Measurements from ENCODE around the gene AQP12B. TPM values are rescaled to one million over a fixed set of nuclear protein-coding genes. Genes with fewer than 3 reads are reported as not detected.

AQP12B gene
- total RNA-seq, 2 donors from 2014 or later: not detected

DNA sequence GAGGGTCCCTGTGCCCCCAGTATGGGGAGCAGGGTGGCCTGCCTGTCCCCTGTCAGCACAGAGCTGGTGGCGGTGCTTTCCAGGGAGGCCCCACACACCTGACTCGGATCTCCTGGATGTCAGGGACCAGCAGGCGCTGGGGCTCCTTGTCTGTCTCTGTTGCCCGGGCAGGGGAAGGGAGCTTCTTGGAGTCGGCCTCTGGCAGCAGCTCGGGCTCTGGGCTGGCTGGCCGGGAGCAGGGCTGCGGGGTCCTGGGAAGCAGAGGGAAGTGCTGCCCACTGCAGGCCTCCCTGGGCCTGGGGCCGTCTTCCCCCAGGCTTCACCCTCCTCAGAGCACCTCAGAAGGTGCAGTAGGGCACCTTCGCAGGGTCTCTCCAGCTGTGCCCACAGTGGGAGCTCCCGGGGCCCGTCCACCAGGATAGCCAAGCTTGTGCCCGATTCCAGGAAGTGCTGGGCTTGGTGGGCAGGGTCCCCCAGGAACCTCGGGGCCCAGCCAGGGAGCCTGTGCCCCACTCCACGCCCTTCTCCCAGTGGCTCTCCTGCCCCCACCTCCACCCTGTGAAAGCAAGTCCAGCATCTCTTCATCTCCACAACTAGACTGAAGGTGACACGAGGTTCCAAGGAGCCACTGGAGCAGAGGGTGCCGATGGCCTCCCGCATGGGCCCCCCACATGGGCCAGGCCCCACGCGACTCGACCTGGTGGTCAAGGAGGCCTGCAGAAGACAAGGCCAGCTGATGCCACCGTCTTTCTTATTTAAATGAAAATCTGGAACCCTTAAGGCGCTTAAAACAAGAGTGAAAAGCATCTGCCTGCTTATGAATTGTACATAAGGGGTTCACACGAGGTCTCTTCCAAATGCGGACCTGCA lies 37.2 kb upstream of the AQP12B start:
- ATAC-seq: no peak
- DNase-seq: no peak
- intact Hi-C loops (cut with DNase I): no loop called here

DNA sequence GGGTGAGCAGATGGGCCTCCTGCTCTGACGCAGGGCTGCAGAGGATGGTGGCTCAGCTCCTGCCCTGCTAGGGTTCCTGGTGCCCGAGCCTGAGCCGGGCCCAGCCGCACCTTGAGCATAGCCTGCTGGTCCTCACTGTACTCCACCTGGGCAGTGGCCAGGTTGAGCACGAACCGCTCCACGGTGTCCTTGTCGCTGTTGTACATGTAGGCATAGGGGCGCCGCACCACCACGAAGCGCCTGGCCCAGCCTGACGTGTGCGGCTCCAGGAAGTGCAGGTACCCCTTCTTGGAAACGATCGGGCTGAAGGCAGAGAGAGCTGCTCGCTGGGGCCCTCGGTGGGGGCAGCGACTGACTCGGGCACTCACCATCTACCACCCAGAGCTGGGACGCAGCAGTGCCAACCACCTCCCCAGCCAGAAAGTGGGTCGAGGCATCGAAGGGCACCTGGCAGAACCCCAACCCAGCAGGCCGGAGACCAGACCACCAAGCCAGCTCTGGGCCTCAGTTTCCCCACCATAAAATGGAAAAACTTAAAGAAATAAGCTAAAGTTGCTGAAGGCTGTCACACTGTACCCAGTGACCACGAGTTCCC lies 36.3 kb upstream of the AQP12B start:
- ATAC-seq (no peak), DNase-seq (no peak)
- intact Hi-C loops (cut with DNase I): no loop called here

DNA sequence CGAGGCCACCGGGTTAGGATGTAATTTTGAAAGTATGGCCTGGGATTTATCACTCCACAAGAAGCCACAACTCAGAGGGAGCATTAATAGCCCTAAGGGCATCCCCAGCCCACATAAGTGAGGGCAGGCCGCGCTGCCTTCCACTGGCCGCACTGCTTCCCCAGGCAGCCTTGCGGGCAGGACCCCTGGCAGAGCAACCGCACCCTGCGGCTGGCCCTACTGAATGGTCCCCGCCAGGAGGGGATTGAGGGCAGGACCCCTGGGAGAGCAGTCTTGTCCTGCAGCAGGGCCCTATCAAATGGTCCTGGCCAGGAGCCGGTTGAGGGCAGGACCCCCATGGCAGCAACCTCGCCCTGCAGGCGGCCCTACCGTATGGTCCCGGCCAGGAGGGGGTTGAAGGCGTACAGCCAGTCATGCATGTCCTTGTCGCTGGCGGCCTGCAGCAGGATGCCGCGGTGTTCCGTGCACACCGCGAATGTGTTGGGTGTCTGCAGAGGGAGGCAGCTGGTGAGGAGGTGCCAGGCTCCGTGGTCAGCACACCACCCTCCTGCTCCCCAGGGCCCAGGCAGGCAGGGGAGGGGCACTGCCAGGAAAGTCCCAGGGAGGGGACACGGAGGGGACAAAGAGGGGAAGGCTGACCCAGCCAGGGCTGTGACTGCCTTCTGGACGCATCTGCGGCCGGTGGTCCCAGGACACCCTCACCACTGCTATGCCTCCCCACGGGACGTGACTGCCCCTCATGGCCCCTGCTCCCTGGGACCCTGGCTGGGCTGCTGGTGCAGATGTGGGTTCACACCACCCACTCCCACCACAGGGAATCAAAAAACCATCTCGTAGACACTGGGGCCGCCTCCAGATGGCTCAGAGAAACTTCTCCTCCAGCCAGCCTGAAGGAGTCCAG lies 35.2 kb upstream of the AQP12B start:
- intact Hi-C loops (cut with DNase I): no loop called here
- ATAC-seq (no peak), DNase-seq (no peak)

DNA sequence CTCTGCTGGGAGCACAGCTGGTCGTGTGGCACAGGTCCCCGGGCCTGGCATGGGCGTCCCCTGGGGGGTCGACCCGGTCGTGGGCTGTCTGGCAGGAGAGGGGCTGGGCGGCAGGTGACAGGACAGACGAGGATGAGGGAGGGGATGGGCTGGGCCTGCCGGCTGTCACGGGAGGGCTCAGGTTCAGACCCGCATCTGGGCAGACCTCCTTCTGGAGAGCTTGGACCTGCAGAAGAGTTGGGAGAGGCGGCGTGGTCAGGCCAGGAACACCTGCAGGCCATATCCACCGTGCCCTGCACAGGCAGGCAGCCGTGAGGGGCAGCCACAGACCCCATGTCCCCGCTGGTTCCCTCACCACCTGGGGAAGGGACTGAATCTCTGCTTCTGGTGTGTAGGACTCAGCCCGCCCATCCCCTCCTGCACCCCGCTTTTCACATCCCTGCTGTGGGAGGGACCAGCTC lies 34.5 kb upstream of the AQP12B start:
- DNase-seq (no peak), ATAC-seq (no peak)
- intact Hi-C loops (cut with DNase I): no loop called here

DNA sequence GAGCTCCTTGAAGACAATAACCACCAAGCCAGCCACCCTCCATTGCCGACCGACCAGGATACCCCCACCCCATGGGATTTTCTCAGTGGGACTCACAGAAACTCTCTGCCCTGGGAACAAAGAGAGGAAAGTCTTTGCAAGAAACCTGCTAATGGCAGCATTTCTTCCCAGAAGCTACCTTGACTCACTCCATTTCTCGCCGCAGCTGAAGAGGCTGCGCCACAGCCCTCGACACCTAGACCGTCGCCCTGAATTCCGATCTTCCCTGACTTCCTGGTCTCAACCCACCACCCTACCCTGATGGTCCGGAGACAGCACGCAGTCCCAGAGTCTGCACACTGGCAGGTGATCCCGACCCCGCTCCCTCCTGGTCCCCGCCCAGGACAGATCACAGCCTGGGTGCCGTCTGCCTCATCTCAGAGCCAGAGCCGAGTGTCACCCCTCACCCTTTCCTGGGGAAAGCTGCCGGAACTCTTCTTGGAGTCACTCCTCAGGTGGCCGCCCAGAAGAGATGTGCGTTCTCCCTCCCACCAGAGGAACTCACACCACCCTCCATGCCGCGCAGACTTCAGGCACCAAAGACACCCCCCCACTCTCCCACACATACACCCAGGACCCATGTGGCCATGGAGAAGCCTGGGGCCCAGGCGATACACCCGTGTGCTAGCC lies 33.6 kb upstream of the AQP12B start:
- DNase-seq: no peak
- ATAC-seq: no peak
- intact Hi-C loops (cut with DNase I): no loop called here

DNA sequence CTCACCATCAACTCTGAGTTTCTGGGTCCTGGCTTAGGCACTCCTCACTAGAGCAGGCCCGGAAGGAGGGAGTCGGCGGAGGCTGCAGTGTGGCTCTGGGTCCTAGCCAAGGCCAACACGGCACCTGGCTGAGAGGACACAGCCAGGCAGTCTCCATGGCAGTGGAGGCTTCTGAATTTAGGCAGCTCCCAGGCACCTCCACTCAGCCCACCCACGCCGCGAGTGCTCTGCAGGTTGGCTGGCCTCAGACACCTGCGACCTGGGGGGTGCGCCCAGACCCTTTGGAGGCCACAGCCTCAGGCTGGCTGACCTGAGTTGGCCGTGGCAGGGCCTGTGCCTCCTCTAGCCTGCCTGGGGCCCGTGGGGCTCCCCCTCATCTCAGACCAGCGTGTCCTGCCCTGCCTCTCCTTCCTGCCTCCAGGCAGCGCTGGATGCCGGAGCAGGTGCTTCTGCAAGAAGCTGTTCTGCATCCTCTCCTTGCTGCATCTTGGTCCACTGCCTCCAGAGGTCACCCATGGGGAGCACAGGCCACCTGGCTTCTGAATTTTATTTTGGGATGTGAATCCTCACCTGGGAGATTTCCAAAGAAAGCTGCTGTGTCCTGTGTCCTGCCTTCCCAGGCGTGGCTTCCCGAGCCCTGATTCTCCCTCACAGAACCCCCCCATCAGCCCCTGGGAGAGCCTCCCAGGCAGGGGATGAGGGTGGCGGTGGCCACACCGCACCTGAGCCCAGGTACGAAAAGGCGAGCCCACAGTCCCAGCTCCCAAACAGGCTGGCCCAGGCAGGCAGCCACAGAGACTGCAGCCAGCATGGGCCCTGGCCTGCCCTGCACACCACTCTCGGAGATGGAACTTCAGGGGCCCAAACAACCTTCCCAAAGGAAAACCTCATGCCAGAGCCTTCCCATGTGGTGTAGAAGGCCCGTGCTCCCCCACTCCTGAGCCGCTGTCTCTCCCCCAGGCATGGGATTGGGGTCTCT lies 32.4 kb upstream of the AQP12B start:
- no peak for DNase-seq
- intact Hi-C loops (cut with DNase I): no loop called here

GRCh38 chr2:240713928-240714746 lies 31.5 kb upstream of the AQP12B start:
- intact Hi-C loops (cut with DNase I): no loop called here
- DNase-seq (no peak), ATAC-seq (peak in 1 of 2 donors; percentile 31)

More for the DNA sequence above, 32.4 kb upstream of the AQP12B start:
- ATAC-seq: peak in 1 of 2 donors; percentile 12

DNA sequence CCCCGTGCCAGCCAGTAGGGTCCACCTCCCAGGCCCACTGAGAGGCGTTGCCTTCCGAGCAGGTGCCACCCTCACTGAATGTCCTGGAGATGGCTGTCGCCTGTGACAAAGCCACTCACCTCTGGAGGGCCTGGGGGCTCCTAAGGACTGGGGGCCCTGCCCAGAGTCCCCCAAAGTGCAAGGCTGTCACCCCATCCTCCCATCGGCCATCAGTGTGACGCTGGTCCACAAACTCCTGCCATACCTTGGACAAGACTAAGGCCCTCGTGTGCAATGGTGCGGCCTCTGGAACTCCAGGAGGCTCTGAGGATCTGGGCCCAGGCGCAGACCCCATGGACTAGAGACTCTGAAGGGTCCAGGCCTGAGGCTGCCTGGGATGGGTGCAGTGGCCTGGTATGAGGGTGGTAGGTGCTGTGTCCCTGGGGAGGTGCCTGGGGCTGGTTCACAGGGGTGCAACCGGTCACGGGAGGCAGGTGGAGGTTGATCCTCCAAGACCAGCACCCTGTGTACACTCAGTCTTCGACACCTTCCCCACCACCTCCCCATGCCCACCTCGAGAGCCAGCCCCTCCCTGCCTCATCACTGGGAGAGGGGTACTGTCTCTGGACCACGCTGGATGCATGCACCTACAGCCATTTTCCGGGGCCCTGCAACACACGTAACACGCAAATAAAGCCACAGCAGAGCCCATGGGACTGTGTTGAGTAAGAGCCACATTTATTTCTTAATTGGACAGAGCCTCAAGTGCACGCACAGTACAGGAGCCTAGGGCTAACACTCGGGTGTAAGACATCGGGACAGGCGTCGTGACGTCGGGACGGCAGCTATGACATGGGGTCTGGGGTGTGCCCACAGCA lies 30.6 kb upstream of the AQP12B start:
- no peak for DNase-seq
- ATAC-seq: peak in 1 of 2 donors; percentile 55
- intact Hi-C loops (cut with DNase I): no loop called here

DNA sequence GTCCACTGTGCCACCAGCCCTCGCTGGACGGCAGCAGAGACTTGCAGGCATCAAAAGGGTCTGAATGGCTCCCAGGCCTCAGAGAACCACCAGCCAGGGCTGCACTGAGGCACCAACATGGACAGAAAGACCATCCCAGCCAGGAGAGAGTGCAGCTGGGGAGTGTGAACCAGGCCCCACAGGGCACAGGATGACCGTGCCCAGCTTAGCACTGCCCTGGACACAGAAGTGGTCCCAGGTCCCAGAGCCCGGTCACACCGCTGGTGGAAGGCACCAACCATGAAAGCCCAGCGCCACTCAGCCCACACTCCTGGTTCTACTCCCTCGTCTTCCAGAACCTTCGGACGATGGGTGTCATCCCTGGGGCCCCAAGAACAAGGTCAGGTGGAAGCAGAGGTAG lies 29.4 kb upstream of the AQP12B start:
- DNase-seq (no peak), ATAC-seq (no peak)
- intact Hi-C loops (cut with DNase I): no loop called here

GRCh38 chr2:240711701-240712100 lies 29.0 kb upstream of the AQP12B start:
- ATAC-seq (no peak), DNase-seq (no peak)
- intact Hi-C loops (cut with DNase I): no loop called here

DNA sequence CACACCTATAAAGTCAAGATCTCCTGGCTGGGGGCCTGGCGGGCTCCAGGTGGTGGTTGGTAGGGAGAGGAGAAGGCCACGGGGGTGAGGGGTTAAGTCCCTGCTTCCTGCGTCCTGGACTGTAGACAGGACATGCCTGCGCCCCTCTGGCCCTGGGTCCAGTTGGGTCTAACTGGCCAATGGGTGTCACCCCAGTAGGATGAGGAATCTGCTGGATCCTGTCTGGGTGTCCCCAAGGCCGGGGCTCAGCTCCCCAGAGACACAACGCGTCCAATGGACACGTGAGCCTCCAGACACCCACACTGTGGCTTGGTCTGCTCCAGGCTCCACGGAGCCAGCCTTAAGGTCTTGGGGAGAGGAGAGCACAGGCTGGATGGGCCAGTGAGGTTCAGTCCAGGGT lies 28.6 kb upstream of the AQP12B start:
- ATAC-seq: no peak
- no peak for DNase-seq
- intact Hi-C loops (cut with DNase I): no loop called here

- DNase-seq (no peak), ATAC-seq (no peak)
- intact Hi-C loops (cut with DNase I): loop anchor here in 1 of 2 donors (10.0 kb wide), 1 partner anchor 194 kb away; no protein-coding TSS in a partner anchor
Measured at GRCh38 chr2:240708457-240708856, 25.8 kb upstream of the AQP12B start.

DNA sequence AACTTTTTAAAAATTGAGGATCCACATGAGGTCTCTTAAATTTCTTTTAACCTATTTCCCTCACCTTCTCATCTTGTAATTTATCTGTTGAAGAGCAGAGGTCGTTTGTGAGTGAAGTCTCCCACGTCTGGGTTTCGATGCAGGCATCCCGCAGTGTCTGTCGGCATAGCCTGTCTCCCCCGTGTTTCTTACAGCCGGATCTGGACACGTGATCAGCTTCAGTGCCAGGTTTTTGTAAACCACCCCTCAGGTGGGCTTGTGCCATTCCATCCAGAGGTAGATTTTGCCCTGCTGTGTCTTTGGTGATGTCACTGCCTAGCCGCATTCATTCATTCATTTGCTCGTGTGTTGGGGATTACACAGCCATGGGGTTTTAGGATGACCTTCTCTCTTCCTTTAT lies 25.1 kb upstream of the AQP12B start:
- DNase-seq: no peak
- no peak for ATAC-seq
- intact Hi-C loops (cut with DNase I): loop anchor here in 1 of 2 donors (10.0 kb wide), 1 partner anchor 193 kb away; no protein-coding TSS in a partner anchor

DNA sequence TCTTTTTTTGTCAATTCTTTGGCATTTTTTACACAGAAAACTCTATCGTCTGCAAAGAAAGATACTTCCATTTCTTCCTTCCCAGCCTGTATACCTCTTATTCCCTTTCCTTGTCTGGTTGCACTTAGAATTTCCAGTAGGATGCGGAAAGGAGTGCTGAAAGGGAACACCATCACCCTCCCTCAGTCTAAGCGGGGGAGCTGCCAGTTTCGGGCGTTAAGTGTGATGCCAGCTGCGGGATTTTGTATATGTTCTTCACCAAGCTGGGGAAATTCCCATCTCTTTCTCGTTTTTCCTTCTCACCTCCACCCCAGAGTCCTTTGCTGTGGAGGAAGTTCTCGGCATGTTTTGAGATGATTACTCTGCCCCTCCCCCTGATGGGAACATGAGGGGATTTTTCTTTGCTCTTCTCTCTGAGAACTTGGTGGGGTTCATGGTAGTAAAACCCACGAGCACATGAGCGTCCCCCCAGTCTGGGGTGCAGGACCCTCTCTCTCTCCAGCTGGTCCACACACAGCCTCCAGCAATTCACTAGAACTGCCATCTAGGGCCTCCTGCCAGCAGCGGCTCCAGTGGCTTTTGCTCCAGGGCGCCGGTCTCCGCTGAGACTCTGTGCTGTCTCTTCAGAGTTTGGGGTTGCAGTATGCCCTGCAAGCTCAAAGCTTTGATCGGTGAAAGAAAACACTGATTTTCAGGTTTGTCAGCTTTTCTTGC lies 24.5 kb upstream of the AQP12B start:
- no peak for ATAC-seq
- intact Hi-C loops (cut with DNase I): loop anchor here in 1 of 2 donors (10.0 kb wide), 1 partner anchor 192 kb away; no protein-coding TSS in a partner anchor
- no peak for DNase-seq

- intact Hi-C loops (cut with DNase I): loop anchor here in 1 of 2 donors (10.0 kb wide), 1 partner anchor 190 kb away; no protein-coding TSS in a partner anchor
- ATAC-seq: peak in 1 of 2 donors; percentile 17
Measured at GRCh38 chr2:240705204-240705791, 22.6 kb upstream of the AQP12B start.

More at GRCh38 chr2:240705204-240705791, 22.6 kb upstream of the AQP12B start:
- DNase-seq: peak; percentile 9

All from left cardiac atrium (tissue), 4 donors.